ENCODE results near the gene DRD3.
A peak's percentile ranks its signal among the peaks of the same experiment; 100 is the strongest.

Gene DRD3

GRCh38 chr3:114178770-114179368 is at the start of gene DRD3:
DRD3 (minus strand) TSS chr3:114179052; CDS start chr3:114171992, 7,060 bp downstream.
- DNase-seq = no peak

DNA sequence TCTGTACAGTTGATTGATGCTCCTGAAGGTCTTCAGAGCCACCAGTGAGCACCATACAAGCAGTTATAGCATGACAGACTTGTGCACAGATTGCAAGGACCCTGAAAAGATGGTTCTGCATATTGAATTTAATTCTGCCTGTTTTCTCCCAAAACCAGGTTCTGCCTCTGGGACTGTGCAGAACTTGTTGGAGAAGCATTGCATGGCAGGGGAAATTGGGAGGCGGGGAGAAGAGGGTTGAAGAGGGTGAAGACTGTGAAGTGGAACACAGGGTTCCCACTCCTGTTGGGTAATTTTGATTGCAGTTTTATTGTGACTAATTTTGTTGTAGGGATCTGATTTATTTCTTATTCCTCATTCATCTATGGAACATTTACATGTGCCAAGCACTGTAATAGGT is 48.2 kb upstream of the DRD3 start:
- no peak for DNase-seq

- DNase-seq = no peak
Observed at GRCh38 chr3:114226313-114226712, 47.5 kb upstream of the DRD3 start.

DNA sequence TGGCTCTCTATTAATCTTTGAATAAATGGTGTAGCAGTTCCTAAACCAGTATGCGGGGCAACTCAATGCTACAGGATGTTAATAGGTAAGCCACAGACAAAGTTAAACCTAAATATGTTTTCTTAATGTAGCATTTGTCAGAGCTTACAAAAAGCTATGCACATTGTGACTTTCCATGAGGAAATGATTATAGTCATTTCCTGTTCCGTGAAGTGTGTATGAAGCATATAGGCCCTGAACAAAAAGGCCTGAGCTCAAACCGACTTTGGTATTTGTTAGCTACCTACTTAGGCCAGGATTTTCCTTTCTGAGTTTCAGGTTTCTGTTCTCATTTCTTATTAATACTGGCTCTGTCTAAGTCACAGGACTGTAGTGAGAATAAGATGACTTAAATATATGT is 44.3 kb upstream of the DRD3 start:
- no peak for DNase-seq

GRCh38 chr3:114221881-114222264 is 43.0 kb upstream of the DRD3 start:
- DNase-seq = no peak

- no peak for DNase-seq
Observed at GRCh38 chr3:114221165-114221880, 42.5 kb upstream of the DRD3 start.

- DNase-seq = no peak
Observed at GRCh38 chr3:114219741-114220140, 40.9 kb upstream of the DRD3 start.

GRCh38 chr3:114218578-114219185 is 39.8 kb upstream of the DRD3 start:
- DNase-seq = no peak

GRCh38 chr3:114218006-114218405 is 39.2 kb upstream of the DRD3 start:
- DNase-seq = no peak

- DNase-seq = no peak
Observed at GRCh38 chr3:114217266-114217665, 38.4 kb upstream of the DRD3 start.

GRCh38 chr3:114216186-114216970 is 37.5 kb upstream of the DRD3 start:
- no peak for DNase-seq

DNA sequence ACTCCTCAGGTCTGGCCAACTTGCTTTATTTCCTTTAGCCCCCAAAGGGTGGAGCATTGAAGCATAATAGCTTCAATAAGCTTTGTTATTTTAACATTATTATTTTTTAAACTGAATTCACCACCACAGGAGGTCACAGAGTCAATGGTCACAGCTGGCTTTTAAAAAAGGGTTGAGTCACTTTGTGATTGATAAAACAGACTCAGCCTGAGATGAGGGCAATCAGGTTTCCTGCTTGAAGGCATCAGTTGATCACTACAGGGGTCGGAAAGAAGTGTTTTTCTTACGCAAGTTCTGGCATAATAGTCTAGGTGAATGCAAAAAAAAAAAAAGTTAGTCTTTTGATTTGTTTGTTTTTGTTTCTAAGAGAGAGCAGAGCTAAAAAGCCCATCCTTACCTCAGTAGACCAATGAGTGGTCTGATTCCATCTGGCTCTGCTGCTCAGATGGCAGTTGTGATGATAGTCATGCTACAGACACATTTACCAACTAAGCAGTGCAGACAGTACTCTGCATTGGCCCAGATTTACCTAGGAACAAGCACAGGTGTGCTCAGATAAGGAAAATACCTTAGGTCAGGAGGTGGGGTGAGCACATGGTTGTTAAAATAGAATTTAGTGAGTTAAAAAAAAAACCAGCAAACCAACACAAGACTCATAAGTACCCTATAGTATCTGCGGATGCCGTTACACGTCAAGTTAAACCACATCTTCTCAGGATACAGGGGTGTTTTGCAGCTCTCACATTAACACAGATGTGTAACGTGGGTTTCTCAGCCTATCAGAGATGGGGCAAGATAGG is 35.9 kb upstream of the DRD3 start:
- DNase-seq = no peak

DNA sequence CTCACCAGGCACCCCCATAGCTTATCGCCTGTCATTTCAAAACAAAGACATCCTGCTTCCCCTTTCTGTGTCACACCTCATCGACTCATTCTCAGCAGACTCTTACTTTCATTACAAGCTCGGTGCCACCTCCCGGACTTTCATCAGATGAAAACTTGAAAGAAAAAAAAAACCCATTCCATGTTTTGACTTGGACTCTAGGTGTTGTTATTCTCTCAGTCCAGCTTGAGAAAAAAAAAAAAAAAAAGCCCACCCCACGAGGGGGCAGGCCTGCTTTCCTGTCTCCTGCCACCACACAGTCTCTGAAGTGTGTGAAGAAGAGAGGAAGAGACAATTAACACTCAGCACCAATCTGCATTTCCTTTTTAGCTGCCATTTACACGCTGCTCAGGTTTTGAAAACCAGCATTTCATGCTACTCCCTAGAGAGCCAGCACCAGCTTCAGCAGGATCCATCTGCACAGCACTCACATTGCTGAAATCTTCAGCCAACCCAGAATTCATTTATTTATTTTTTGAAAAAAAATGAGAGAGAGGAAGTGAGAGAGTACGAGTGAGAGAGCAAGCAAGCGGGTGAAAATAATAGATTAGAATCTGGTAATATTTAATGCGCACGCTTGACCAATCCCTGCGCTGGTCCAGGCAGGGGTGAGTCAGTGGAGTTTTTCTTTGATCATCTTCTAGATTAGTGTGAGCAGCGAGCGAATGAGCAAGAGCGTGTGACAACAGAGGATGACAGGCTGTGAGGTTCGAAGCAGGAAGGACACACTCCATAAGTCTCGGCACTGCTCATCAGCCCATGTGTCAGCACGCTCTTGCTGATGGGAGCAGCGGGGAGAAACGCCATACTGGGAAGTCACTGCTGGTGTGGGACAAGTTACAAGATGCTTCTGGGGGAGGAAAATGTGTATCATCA is 35.0 kb upstream of the DRD3 start:
- peak in 7 of 56 donors; percentile 1 to 30 (median 4) for DNase-seq

DNA sequence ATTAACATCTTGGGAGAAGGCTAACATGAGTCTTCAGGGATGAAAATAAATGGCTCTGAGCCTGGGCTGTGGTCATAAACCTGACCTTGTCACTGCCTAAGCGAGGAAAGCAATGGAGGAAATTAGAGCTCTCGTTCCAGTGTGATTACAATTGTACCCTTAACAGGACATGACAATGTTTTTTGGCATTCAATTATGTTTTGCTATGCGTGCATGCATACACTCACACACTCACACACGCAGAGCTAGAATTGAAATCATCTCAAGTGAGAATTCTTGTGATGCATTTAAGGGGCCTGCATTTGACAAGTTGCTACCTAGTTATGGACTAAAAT is 34.4 kb upstream of the DRD3 start:
- DNase-seq = no peak

GRCh38 chr3:114212646-114213045 is 33.8 kb upstream of the DRD3 start:
- DNase-seq = no peak

- no peak for DNase-seq
Observed at GRCh38 chr3:114207768-114208167, 28.9 kb upstream of the DRD3 start.

DNA sequence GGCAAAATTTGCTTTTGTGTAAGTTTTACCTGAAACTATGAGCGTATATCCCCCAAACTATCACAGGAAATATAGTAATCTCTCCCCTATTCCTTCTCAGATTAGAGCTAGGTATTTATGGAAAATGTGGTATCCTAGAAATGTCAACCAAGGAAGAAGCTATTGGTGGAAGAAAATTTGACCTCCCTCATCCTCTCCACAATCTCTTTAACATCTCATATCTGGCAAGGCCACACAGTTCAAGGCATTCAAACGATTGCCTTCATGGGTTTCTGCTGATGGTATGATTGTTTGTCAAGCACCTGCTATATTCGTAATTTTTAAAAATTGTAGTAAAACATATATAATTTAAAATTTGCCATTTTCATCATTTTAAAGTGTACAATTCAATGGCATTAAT is 27.5 kb upstream of the DRD3 start:
- DNase-seq = no peak

DNA sequence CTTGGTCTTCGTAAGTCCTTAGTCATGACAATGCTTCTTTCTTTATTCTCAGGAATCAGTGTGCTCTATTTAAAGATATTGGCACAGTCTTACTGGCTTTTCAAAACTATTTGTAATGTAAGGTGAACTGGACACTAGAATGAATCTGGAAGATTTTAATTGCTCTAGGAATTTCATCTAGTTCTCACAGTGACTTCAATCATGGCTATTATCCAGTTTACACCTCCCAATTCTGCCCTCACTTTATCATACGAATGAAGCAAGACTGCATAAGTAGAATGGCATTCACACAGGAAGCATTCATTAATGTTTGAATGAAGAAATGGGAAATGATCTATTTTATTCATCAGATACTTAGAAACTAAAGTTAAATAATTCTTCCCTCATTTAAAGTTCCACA is 26.7 kb upstream of the DRD3 start:
- DNase-seq = no peak

GRCh38 chr3:114194750-114195149 is 15.9 kb upstream of the DRD3 start:
- DNase-seq = no peak

- DNase-seq = no peak
Observed at GRCh38 chr3:114192136-114192535, 13.3 kb upstream of the DRD3 start.

All from amygdala (tissue), 56 donors.